ENCODE measurements around the gene CNPY4.

CNPY4 gene

GRCh38 chr7:100158229-100159098, 39.0 kb downstream of the CNPY4 start, which contains the start of gene TRAPPC14:
Gene TRAPPC14, minus strand, starts transcription at chr7:100158723. Its CDS starts 224 bp downstream, at chr7:100158499.
- TF ChIP-seq, protein P1, sequence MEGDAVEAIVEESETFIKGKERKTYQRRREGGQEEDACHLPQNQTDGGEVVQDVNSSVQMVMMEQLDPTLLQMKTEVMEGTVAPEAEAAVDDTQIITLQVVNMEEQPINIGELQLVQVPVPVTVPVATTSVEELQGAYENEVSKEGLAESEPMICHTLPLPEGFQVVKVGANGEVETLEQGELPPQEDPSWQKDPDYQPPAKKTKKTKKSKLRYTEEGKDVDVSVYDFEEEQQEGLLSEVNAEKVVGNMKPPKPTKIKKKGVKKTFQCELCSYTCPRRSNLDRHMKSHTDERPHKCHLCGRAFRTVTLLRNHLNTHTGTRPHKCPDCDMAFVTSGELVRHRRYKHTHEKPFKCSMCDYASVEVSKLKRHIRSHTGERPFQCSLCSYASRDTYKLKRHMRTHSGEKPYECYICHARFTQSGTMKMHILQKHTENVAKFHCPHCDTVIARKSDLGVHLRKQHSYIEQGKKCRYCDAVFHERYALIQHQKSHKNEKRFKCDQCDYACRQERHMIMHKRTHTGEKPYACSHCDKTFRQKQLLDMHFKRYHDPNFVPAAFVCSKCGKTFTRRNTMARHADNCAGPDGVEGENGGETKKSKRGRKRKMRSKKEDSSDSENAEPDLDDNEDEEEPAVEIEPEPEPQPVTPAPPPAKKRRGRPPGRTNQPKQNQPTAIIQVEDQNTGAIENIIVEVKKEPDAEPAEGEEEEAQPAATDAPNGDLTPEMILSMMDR (IDR thresholded peaks at IDR 0.05; ENCODE audit: control insufficient read depth, insufficient read depth, low read depth, low read length, missing control alignments), result no peak
- DNase-seq (ENCODE audit: low read depth), result no peak
- peak within 1 kb of the TSS; percentile 80 for H3K4me3 ChIP-seq (ENCODE audit: control insufficient read depth, low read depth, low read length)

GRCh38 chr7:100159099-100159623, 39.7 kb downstream of the CNPY4 start:
- TF ChIP-seq, protein P1 (IDR thresholded peaks at IDR 0.05; ENCODE audit: control insufficient read depth, insufficient read depth, low read depth, low read length, missing control alignments), result no peak
- no peak for DNase-seq (ENCODE audit: low read depth)
- peak overlapping the region; percentile 80 for H3K4me3 ChIP-seq (ENCODE audit: control insufficient read depth, low read depth, low read length)

DNA sequence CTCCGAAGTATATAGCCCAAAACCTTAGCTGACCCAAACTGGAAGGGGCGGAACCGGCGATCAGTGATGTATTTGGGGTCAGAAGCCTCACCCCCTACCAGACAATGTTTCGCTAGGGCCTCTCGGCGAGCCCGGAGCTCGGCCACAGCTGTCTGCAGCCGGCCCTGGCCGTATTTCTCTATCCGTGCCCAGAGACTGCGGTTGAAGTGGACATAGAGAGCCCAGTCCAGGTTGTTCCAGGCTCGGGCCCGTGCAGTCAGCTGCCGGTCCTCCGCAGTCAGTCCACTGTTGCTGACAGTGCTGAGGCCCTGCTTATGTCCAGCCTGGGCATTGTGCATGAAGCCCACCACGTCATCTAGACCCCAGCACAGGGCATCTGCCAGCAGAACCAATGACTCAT, 40.6 kb downstream of the CNPY4 start:
- no peak overlapping the region for H3K4me3 ChIP-seq (ENCODE audit: control insufficient read depth, low read depth, low read length)
- TF ChIP-seq, protein P1 (IDR thresholded peaks at IDR 0.05; ENCODE audit: control insufficient read depth, insufficient read depth, low read depth, low read length, missing control alignments), result no peak
- no peak for DNase-seq (ENCODE audit: low read depth)

- no peak overlapping the region for H3K4me3 ChIP-seq (ENCODE audit: control insufficient read depth, low read depth, low read length)
- TF ChIP-seq, protein P1 (IDR thresholded peaks at IDR 0.05; ENCODE audit: control insufficient read depth, insufficient read depth, low read depth, low read length, missing control alignments), result no peak
- no peak for DNase-seq (ENCODE audit: low read depth)
Measured at GRCh38 chr7:100163006-100163531, 43.6 kb downstream of the CNPY4 start.

- TF ChIP-seq, protein P1 (IDR thresholded peaks at IDR 0.05; ENCODE audit: control insufficient read depth, insufficient read depth, low read depth, low read length, missing control alignments), result no peak
- DNase-seq (ENCODE audit: low read depth), result no peak
- no peak overlapping the region for H3K4me3 ChIP-seq (ENCODE audit: control insufficient read depth, low read depth, low read length)
Measured at GRCh38 chr7:100163871-100164270, 44.4 kb downstream of the CNPY4 start.

DNA sequence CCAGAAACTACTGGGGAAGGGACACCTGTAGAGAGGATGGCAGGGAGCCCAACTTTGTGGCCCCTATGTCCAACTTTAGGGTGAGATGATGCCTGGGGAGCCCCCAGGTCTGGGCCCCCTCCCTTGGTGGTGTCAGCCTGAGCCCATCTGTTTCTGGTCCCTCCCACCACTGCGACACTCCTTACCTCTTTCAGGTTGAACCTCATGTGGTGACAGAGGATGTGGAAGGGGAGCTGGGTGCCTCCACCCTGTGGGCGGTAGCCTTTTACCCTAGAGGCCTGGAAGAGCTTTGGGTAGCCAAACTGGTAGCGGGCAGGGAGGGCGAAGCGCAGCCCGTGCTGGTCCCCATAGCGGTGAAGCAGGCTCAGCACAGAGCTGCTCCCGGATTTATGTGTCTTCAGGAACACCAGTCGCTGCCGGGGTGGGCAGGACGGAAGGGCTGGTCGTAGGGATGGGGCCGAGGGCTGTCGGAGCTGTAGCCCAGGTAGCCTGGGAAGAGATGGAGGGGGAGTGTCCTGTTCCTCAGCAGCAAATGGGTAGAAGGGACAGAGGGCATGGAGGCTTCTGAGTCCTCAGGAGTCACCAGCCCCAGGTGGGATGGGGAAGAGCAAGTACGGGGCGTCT, 47.0 kb downstream of the CNPY4 start:
- no peak overlapping the region for H3K4me3 ChIP-seq (ENCODE audit: control insufficient read depth, low read depth, low read length)
- no peak for DNase-seq (ENCODE audit: low read depth)
- TF ChIP-seq, protein P1 (IDR thresholded peaks at IDR 0.05; ENCODE audit: control insufficient read depth, insufficient read depth, low read depth, low read length, missing control alignments), result no peak

Measured in AG09309 (cell line).